HepG2 (cell line): ENCODE measurements around the gene HHATL.

Source experiments
- ATF7 ChIP-seq, 2 experiments: fragments of 450-650 bp in 1 of 2; sonication (generic) in 1 of 2; formaldehyde crosslinking in 1 of 2; IDR thresholded peaks; 2 replicates each; pipeline versions ENCODE4 v1.4.0 to v1.6.1; 2016 to 2020; ENCODE audit warnings: antibody characterized with exemption in 1 of 2, mild to moderate bottlenecking in 1 of 2, missing genetic modification reagents in 1 of 2
- HOXA7 ChIP-seq: sonication (generic); formaldehyde crosslinking; IDR thresholded peaks from 2 replicates; pipeline ENCODE4 v1.8.1; 2022; ENCODE audit warnings: mild to moderate bottlenecking, missing genetic modification reagents, moderate library complexity
- IRF2 ChIP-seq: IDR thresholded peaks from 2 replicates; pipeline ENCODE4 v1.6.1; 2018; ENCODE audit warnings: missing genetic modification reagents, missing compliant biosample characterization
- MZF1 ChIP-seq: sonication (generic); formaldehyde crosslinking; IDR thresholded peaks from 2 replicates; pipeline ENCODE4 v1.8.1; 2023; ENCODE audit warnings: mild to moderate bottlenecking, missing genetic modification reagents, borderline replicate concordance
- RBM22 ChIP-seq: fragments of 200-400 bp; formaldehyde crosslinking; optimal IDR thresholded peaks from 2 replicates; pipeline ENCODE3; 2017; ENCODE audit warnings: mild to moderate bottlenecking, low read length, moderate library complexity
- RFXAP ChIP-seq: sonication (generic); formaldehyde crosslinking; IDR thresholded peaks from 2 replicates; pipeline ENCODE4 v1.4.0; 2020; ENCODE audit warnings: missing genetic modification reagents, borderline replicate concordance
- TBX2 ChIP-seq: sonication (generic); formaldehyde crosslinking; IDR thresholded peaks from 2 replicates; pipeline ENCODE4 v1.5.0; 2020; ENCODE audit warnings: missing genetic modification reagents, mild to moderate bottlenecking, borderline replicate concordance
- TCF12 ChIP-seq, 2 experiments: fragments of 450-650 bp in 1 of 2; sonication (generic) in 1 of 2; formaldehyde crosslinking in 1 of 2; IDR thresholded peaks; 2 replicates each; pipeline versions ENCODE4 v1.6.1 to v1.8.0; 2017 to 2022; ENCODE audit warnings: antibody characterized with exemption in 1 of 2, mild to moderate bottlenecking in 1 of 2, missing genetic modification reagents in 1 of 2, moderate library complexity in 1 of 2

GRCh38 chr3:42693530-42693930 is 9.1 kb downstream of the HHATL start:
- TF ChIP-seq MZF1 (no peak), RFXAP (CRISPR knock-in tag) (no peak), HOXA7 (CRISPR knock-in tag) (no peak), TCF12 (IDR thresholded peaks at IDR 0.05) (no peak), TCF12 (CRISPR knock-in tag; IDR thresholded peaks at IDR 0.05) (no peak), IRF2 (no peak), RBM22 (no peak), TBX2 (CRISPR knock-in tag) (no peak), ATF7 (IDR thresholded peaks at IDR 0.05) (no peak), ATF7 (CRISPR knock-in tag; IDR thresholded peaks at IDR 0.05) (no peak)
